GM18867 (cell line): ENCODE measurements around the gene CAPZA3.
"Not testable (repeated sequence)": the region's sequence is repeated elsewhere in the genome, so short reads cannot be mapped to it uniquely, and the experiment has no call there.

ENCODE experiments used
- ATAC-seq: cut with Tn5 transposase; IDR thresholded peaks from one replicate; pipeline ENCODE4 v1.9.1; 2021; ENCODE audit warnings: mild to moderate bottlenecking, moderate library complexity; ENCODE audit not compliant: unreplicated experiment

The CAPZA3 gene

GRCh38 chr12:18753481-18754123 is 15.7 kb downstream of the CAPZA3 start:
- ATAC-seq = no peak

- ATAC-seq = no peak
These were observed 16.3 kb downstream of the CAPZA3 start for GRCh38 chr12:18754124-18754707.

- no peak for ATAC-seq
These were observed 17.4 kb downstream of the CAPZA3 start for GRCh38 chr12:18755341-18755740.

GRCh38 chr12:18766479-18766878 is 28.6 kb downstream of the CAPZA3 start:
- ATAC-seq = not testable (repeated sequence)

GRCh38 chr12:18782827-18783226 is 44.9 kb downstream of the CAPZA3 start:
- ATAC-seq = no peak

- ATAC-seq = not testable (repeated sequence)
These were observed 47.5 kb downstream of the CAPZA3 start for GRCh38 chr12:18785465-18785864.
